Lung (tissue), 12 donors: Measurements from ENCODE around the gene TMEM89. TPM values are rescaled to one million over a fixed set of nuclear protein-coding genes. Genes with fewer than 3 reads are reported as not detected.

ENCODE experiments used
- ATAC-seq: fragments of 200-7000 bp; cut with Tn5 transposase; one replicate; pipeline ENCODE4 v1.9.1; 2020; ENCODE audit warnings: moderate number of reproducible peaks; ENCODE audit not compliant: insufficient read depth, low FRiP score
- DNase-seq, 3 donors: peaks; one replicate each; pipeline ENCODE4 v3.0.0-alpha.2; 2013 to 2017
- H3K27ac ChIP-seq, 2 donors: one replicate each; pipeline ENCODE4 v1.5.1; 2013; ENCODE audit warnings: mild to moderate bottlenecking in 2 of 2, moderate library complexity in 2 of 2, control low read depth in 1 of 2, inconsistent platforms in 1 of 2, low read depth in 1 of 2, low read length in 1 of 2
- H3K27me3 ChIP-seq, 3 donors: one replicate each; pipeline ENCODE4 v1.5.1; 2013; ENCODE audit warnings: low read length in 2 of 3; ENCODE audit not compliant: control insufficient read depth in 3 of 3, insufficient read depth in 3 of 3
- H3K36me3 ChIP-seq, 4 donors: one replicate each; pipeline ENCODE4 v1.5.1; 2013; ENCODE audit warnings: low read length in 4 of 4, mild to moderate bottlenecking in 1 of 4, moderate library complexity in 1 of 4; ENCODE audit not compliant: control insufficient read depth in 4 of 4, insufficient read depth in 4 of 4
- H3K4me1 ChIP-seq, 5 donors: one replicate each; pipeline ENCODE4 v1.5.1; 2013; ENCODE audit warnings: low read length in 5 of 5, mild to moderate bottlenecking in 2 of 5, moderate library complexity in 1 of 5; ENCODE audit not compliant: control insufficient read depth in 5 of 5, insufficient read depth in 5 of 5
- H3K4me3 ChIP-seq: one replicate; pipeline ENCODE4 v1.5.1; 2013; ENCODE audit warnings: mild to moderate bottlenecking, control low read depth, moderate library complexity
- H3K9ac ChIP-seq, 2 donors: one replicate each; pipeline ENCODE4 v1.5.1; 2013; ENCODE audit warnings: low read length in 2 of 2, control low read depth in 1 of 2; ENCODE audit not compliant: insufficient read depth in 1 of 2
- H3K9me3 ChIP-seq, 4 donors: one replicate each; pipeline ENCODE4 v1.5.1; 2013; ENCODE audit warnings: low read length in 3 of 4, mild to moderate bottlenecking in 1 of 4, moderate library complexity in 1 of 4; ENCODE audit not compliant: control insufficient read depth in 4 of 4, insufficient read depth in 3 of 4
- WGBS, 2 donors: extraction: QIAGEN DNeasy Blood & Tissue Kit; methylation state at CpG; one replicate each; pipeline ENCODE4 v1.1.7; 2013; 5-methylcytosine and 5-hydroxymethylcytosine counted together
- polyA plus RNA-seq, 2 donors: library from polyadenylated mRNA; stranded (reverse); fragments of 200-250 nt; gene quantifications; one replicate each; pipeline ENCODE4 v1.2.1, GENCODE V29; 2013
- total RNA-seq, 2 donors: library from RNA; depleted of rRNA in 1 of 2; stranded (reverse); fragments of >200 nt in 1 of 2; gene quantifications; one replicate each; pipeline ENCODE4 v1.2.1, GENCODE V29; 2014 to 2021
- TF ChIP-seq, protein P1 (sequence below): IDR thresholded peaks from 2 replicates; pipeline ENCODE4 v1.5.1; 2012; ENCODE audit warnings: mild to moderate bottlenecking; ENCODE audit errors: control extremely low read depth, extremely low read depth
- donor health status: control.
- donor health status: control.
- donor health status: Bipolar disorder and iron deficiency.
- donor health status: healthy.
- donor health status: DM: yes; HTN: yes; CAD: no.

The TMEM89 gene
- total and polyA plus RNA-seq, 4 donors: 0.22 TPM; not detected in 3

DNA sequence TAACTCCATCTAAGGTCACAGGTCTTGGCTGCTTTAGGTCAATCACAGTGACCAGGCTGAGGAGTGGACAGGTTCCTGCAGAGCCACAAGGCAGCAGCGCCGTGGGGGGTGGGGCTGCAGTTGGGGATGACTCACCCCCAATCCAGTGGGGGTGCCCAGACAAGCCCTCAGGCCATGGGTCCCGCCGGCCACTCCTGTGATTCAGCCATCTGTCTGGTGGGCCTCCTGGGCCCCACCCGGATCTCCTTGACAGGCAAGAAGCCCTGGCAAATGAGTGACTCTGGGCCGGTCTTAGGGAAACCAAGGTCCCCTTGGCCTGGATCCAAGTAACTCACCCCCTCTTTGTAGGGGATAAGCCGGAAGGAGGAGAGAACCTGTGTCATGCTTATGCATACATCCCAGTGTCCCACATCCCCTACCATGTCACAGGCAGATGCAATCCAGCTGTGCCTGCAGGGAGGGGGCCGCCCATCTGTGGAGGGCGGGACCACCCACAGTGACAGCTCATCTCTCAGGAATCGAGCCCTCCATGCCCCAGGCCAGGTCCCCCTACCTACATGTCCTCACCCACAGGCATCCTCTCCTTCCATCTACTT, 25.9 kb downstream of the TMEM89 start:
- peak; percentile 49 to 53 (median 52) for DNase-seq
- H3K9ac ChIP-seq: peak overlapping the region in 1 of 2 donors; percentile 13
- H3K27ac ChIP-seq: no peak overlapping the region
- H3K27me3 ChIP-seq: peaks cover 0 to 17% (median 0%) of the 10 kb centered on the region in 3 donors
- H3K36me3 ChIP-seq: peaks cover 2 to 31% (median 15%) of the 10 kb centered on the region in 4 donors
- peaks cover 2 to 36% (median 11%) of the 10 kb centered on the region in 5 donors for H3K4me1 ChIP-seq
- TF ChIP-seq, protein P1, sequence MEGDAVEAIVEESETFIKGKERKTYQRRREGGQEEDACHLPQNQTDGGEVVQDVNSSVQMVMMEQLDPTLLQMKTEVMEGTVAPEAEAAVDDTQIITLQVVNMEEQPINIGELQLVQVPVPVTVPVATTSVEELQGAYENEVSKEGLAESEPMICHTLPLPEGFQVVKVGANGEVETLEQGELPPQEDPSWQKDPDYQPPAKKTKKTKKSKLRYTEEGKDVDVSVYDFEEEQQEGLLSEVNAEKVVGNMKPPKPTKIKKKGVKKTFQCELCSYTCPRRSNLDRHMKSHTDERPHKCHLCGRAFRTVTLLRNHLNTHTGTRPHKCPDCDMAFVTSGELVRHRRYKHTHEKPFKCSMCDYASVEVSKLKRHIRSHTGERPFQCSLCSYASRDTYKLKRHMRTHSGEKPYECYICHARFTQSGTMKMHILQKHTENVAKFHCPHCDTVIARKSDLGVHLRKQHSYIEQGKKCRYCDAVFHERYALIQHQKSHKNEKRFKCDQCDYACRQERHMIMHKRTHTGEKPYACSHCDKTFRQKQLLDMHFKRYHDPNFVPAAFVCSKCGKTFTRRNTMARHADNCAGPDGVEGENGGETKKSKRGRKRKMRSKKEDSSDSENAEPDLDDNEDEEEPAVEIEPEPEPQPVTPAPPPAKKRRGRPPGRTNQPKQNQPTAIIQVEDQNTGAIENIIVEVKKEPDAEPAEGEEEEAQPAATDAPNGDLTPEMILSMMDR: no peak
- 25 to 47% methylated on average over 10 of the region's 10 CpGs for WGBS, 2 donors
- no peaks in the 10 kb centered on the region for H3K9me3 ChIP-seq
- no peak overlapping the region for H3K4me3 ChIP-seq
- peak; percentile 32 for ATAC-seq

DNA sequence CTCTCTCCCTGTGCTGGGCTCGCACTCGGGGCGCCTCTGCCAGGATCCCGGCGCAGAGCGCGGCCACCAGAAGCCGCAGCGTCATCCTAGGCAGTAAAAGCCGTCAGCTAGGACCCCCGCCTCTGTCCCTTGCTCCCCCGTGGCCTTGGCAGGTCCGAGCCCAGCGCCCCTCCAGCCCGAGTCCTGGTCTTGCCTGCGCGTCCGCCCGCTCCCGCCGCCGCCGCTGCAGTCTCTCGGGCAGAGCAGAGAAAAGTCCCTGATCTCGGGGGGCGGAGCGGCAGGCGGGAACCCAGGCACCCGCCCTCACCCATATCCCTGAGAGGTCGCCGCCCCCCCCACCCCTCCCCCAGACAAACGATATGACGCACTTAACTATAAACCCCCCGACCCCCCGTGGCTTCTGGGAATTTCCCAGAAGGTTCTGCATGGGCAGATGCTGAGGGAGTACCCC, 26.5 kb downstream of the TMEM89 start, which contains the start of gene COL7A1:
Gene COL7A1, minus strand, starts transcription at position 255 of the 451 bp plus-strand sequence. Its CDS starts 170 bp downstream, at position 85.
- WGBS, 2 donors: 5 to 18% methylated on average over 31 to 35 of the region's 35 CpGs
- Histone ChIP-seq H3K9me3 (no peaks in the 10 kb centered on the region), H3K4me1 (peaks cover 2 to 36% (median 11%) of the 10 kb centered on the region in 5 donors), H3K27ac (no peak within 1 kb of the TSS), H3K36me3 (peaks cover 0 to 26% (median 12%) of the 10 kb centered on the region in 4 donors), H3K27me3 (peaks cover 0 to 17% (median 0%) of the 10 kb centered on the region in 3 donors), H3K4me3 (no peak within 1 kb of the TSS), H3K9ac (peak within 1 kb of the TSS; percentile 11 to 23)
- TF ChIP-seq, protein P1: no peak
- no peak for ATAC-seq
- peak; percentile 9 to 33 (median 23) for DNase-seq

- DNase-seq: peak in 2 of 3 donors; percentile 22 to 34
- ATAC-seq: no peak
- peak overlapping the region; percentile 11 to 23 for H3K9ac ChIP-seq
- H3K4me1 ChIP-seq: peaks cover 2 to 36% (median 11%) of the 10 kb centered on the region in 5 donors
- TF ChIP-seq, protein P1: no peak
- peaks cover 0 to 20% (median 7%) of the 10 kb centered on the region in 4 donors for H3K36me3 ChIP-seq
- peaks cover 0 to 17% (median 0%) of the 10 kb centered on the region in 3 donors for H3K27me3 ChIP-seq
- H3K9me3 ChIP-seq: no peaks in the 10 kb centered on the region
- H3K4me3 ChIP-seq: no peak overlapping the region
- no peak overlapping the region for H3K27ac ChIP-seq
- 29 to 43% methylated on average over 39 of the region's 39 CpGs for WGBS, 2 donors
These were observed 27.0 kb downstream of the TMEM89 start for GRCh38 chr3:48594417-48595049.
